OCI-LY3 (cell line): Measurements from ENCODE around the gene CHRM4.
"Not testable (repeated sequence)": the region's sequence is repeated elsewhere in the genome, so short reads cannot be mapped to it uniquely, and the experiment has no call there.

Source experiments
- H2AFZ ChIP-seq: fragments of 200-600, 300-600 bp; shearing (Covaris generic); 2 replicates; pipeline ENCODE4 v1.6.0; 2014; ENCODE audit warnings: antibody characterized with exemption, low read depth, low read length
- H3K27ac ChIP-seq: fragments of 200-600, 300-600 bp; sonication (generic); 2 replicates; pipeline ENCODE4 v1.5.1; 2014; ENCODE audit warnings: mild to moderate bottlenecking, low read length, moderate library complexity, mixed read lengths
- H3K27me3 ChIP-seq: fragments of 200-600, 300-600 bp; sonication (generic); 2 replicates; pipeline ENCODE4 v1.6.1; 2014; ENCODE audit warnings: low read depth, low read length, mixed read lengths
- H3K36me3 ChIP-seq: fragments of 200-600, 300-600 bp; sonication (generic); replicated peaks from 2 replicates; pipeline ENCODE3; 2014; ENCODE audit warnings: low read depth, low read length, mixed read lengths
- H3K4me1 ChIP-seq: fragments of 300-600, 200-600 bp; sonication (generic); 2 replicates; pipeline ENCODE4 v1.6.1; 2014; ENCODE audit warnings: low read length, mixed read lengths
- H3K4me2 ChIP-seq: fragments of 200-600, 300-600 bp; sonication (generic); 2 replicates; pipeline ENCODE4 v1.6.1; 2014; ENCODE audit warnings: low read length, mixed read lengths
- H3K4me3 ChIP-seq: fragments of 300-600, 200-600 bp; sonication (generic); 2 replicates; pipeline ENCODE4 v1.5.1; 2014; ENCODE audit warnings: antibody characterized with exemption, mild to moderate bottlenecking, low read length, moderate library complexity
- H3K79me2 ChIP-seq: fragments of 300-600, 200-600 bp; shearing (Covaris generic); 2 replicates; pipeline ENCODE4 v1.6.1; 2014; ENCODE audit warnings: mild to moderate bottlenecking, low read length, mixed read lengths
- H3K9ac ChIP-seq: fragments of 300-600, 200-600 bp; shearing (Covaris generic); 2 replicates; pipeline ENCODE4 v1.6.0; 2014; ENCODE audit warnings: mild to moderate bottlenecking, low read length, moderate library complexity
- H3K9me3 ChIP-seq: fragments of 200-600, 300-600 bp; shearing (Covaris generic); 2 replicates; pipeline ENCODE4 v1.6.1; 2014; ENCODE audit warnings: low read length, mixed read lengths; ENCODE audit not compliant: insufficient read depth
- H4K20me1 ChIP-seq: fragments of 200-600, 300-600 bp; sonication (generic); 2 replicates; pipeline ENCODE4 v1.6.1; 2016; ENCODE audit warnings: low read length, mixed read lengths; ENCODE audit not compliant: insufficient read depth
- CTCF ChIP-seq: fragments of 200-600, 300-600 bp; sonication (generic); IDR thresholded peaks from 2 replicates; pipeline ENCODE4 v1.5.1; 2014; ENCODE audit warnings: antibody characterized with exemption, low read length, low read depth
- EZH2phosphoT487 ChIP-seq: fragments of 200-600 bp; shearing (Covaris generic); IDR thresholded peaks from 2 replicates; pipeline ENCODE4 v1.6.1; 2018; ENCODE audit warnings: antibody characterized with exemption, mixed run types, low read depth

Gene CHRM4

GRCh38 chr11:46372086-46372485 is 19.5 kb downstream of the CHRM4 start:
- no peaks in the 10 kb centered on the region for H3K27me3 ChIP-seq
- TF ChIP-seq EZH2phosphoT487, result no peak
- no peak for TF ChIP-seq CTCF
- H3K36me3 ChIP-seq, result peaks cover 10% of the 10 kb centered on the region
- no peak overlapping the region for H3K4me2 ChIP-seq
- no peak overlapping the region for H2AFZ ChIP-seq
- H3K4me1 ChIP-seq, result no peaks in the 10 kb centered on the region
- H3K27ac ChIP-seq, result no peak overlapping the region
- H3K4me3 ChIP-seq, result no peak overlapping the region
- no peaks in the 10 kb centered on the region for H4K20me1 ChIP-seq
- H3K9ac ChIP-seq, result no peak overlapping the region
- H3K9me3 ChIP-seq, result no peaks in the 10 kb centered on the region
- no peaks in the 10 kb centered on the region for H3K79me2 ChIP-seq

GRCh38 chr11:46371262-46371661 is 20.3 kb downstream of the CHRM4 start:
- not testable (repeated sequence) for H3K4me1 ChIP-seq, H3K9ac ChIP-seq, H4K20me1 ChIP-seq, H3K4me3 ChIP-seq, H3K9me3 ChIP-seq, H3K79me2 ChIP-seq, H3K4me2 ChIP-seq, H3K27me3 ChIP-seq, H2AFZ ChIP-seq, H3K27ac ChIP-seq
- H3K36me3 ChIP-seq, result peaks cover 10% of the 10 kb centered on the region

DNA sequence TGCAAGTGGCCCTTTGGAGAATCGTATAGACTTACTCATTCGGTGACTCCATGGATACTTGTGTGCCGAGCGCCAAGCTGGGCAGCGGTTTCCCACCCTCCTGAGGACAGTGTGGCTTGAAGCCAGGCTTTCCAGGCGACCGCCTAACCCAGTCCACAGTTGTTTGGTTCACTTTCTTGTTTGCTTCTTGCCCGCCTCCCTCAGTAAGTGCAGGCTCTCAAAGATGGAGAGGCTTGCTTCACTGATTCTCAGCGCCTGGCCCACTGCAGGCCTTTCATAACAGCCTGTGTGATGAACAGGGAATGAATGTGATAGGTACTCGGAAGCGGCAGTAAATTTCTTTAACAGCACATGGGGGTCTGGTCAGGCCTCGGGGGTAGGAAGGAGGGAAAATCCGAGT is 21.3 kb downstream of the CHRM4 start:
- TF ChIP-seq CTCF (no peak), EZH2phosphoT487 (no peak)
- no peak overlapping the region for H2AFZ ChIP-seq
- H3K27me3 ChIP-seq, result no peaks in the 10 kb centered on the region
- H3K9me3 ChIP-seq, result no peaks in the 10 kb centered on the region
- H4K20me1 ChIP-seq, result no peaks in the 10 kb centered on the region
- H3K4me2 ChIP-seq, result no peak overlapping the region
- no peak overlapping the region for H3K9ac ChIP-seq
- H3K79me2 ChIP-seq, result no peaks in the 10 kb centered on the region
- H3K36me3 ChIP-seq, result peaks cover 10% of the 10 kb centered on the region
- no peaks in the 10 kb centered on the region for H3K4me1 ChIP-seq
- H3K4me3 ChIP-seq, result no peak overlapping the region
- no peak overlapping the region for H3K27ac ChIP-seq

DNA sequence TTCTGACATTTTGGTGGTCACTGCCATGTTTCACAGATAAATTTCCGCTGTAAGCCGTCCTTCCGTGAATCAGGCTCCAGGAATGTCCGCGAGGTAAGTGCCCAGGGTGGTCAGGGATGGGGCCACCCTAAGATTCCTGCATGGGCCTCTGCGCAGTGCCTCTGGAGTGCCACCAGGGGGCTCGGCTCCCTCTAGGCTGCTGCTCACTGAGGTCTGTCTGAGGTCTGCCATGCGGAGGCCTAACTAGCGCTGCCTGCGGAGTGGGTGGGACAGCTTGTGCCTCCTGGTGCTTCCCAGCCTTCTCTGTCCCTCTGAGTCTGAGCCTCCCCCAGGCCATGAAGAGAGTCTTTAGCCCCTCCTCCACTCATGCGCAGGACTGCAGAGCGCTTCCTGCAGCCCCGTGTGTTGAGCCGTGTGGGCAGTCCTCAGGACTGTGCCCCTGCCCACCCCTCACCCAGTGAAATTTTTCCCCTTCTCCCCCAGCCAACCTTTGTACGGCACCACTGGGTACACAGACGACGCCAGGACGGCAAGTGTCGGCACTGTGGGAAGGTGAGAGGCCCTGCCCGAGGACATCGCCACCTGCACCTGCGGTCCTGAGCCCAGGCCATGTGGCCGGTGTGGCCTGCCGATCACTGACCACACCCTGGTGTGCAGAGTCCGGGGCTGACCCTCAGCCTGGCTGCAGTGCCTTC is 22.0 kb downstream of the CHRM4 start:
- TF ChIP-seq CTCF (peak; percentile 67), EZH2phosphoT487 (no peak)
- Histone ChIP-seq H3K9ac (no peak overlapping the region), H4K20me1 (no peaks in the 10 kb centered on the region), H3K36me3 (peaks cover 10% of the 10 kb centered on the region), H3K27me3 (no peaks in the 10 kb centered on the region), H3K4me2 (no peak overlapping the region), H3K4me3 (no peak overlapping the region), H3K27ac (no peak overlapping the region), H3K9me3 (no peaks in the 10 kb centered on the region), H2AFZ (no peak overlapping the region), H3K4me1 (no peaks in the 10 kb centered on the region), H3K79me2 (no peaks in the 10 kb centered on the region)
